A673 (cell line): ENCODE measurements around the gene LRRC15.

Experiments used
- EZH2 ChIP-seq: fragments of 200-600 bp; sonication (generic); IDR thresholded peaks from 2 replicates; pipeline ENCODE4 v1.6.1; 2017; ENCODE audit warnings: borderline replicate concordance, low read depth, mild to moderate bottlenecking, mixed read lengths, antibody characterized with exemption, low read length; ENCODE audit not compliant: poor library complexity, severe bottlenecking
- TF ChIP-seq, protein P1 (sequence below): fragments of 300-800, 200-600 bp; sonication (generic); conservative IDR thresholded peaks from 2 replicates; pipeline ENCODE4 v1.5.1; 2017; ENCODE audit warnings: low read depth, mild to moderate bottlenecking, antibody characterized with exemption, low read length, moderate library complexity, mixed read lengths

DNA sequence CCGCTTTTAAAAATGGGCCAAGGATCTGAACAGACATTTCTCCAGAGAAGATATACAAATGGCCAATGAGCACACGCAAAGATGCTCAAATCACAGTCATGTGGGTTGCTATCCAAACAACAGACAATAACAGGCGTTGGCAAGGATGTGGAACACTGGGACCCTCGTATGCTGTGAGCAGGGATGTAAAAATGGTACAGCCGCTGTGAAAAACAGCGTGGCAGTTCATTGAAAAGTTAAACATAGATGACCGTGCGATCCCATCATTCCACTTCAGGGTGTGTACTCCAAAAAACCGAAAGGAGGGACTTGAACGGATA lies 6.7 kb upstream of the LRRC15 start:
- TF ChIP-seq, protein P1, sequence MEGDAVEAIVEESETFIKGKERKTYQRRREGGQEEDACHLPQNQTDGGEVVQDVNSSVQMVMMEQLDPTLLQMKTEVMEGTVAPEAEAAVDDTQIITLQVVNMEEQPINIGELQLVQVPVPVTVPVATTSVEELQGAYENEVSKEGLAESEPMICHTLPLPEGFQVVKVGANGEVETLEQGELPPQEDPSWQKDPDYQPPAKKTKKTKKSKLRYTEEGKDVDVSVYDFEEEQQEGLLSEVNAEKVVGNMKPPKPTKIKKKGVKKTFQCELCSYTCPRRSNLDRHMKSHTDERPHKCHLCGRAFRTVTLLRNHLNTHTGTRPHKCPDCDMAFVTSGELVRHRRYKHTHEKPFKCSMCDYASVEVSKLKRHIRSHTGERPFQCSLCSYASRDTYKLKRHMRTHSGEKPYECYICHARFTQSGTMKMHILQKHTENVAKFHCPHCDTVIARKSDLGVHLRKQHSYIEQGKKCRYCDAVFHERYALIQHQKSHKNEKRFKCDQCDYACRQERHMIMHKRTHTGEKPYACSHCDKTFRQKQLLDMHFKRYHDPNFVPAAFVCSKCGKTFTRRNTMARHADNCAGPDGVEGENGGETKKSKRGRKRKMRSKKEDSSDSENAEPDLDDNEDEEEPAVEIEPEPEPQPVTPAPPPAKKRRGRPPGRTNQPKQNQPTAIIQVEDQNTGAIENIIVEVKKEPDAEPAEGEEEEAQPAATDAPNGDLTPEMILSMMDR = no peak
- TF ChIP-seq EZH2 = no peak
